C4-2B (cell line): ENCODE results near the gene RAB3B.

Experiments
- H3K27ac ChIP-seq: fragments of 450-650 bp; 2 replicates; pipeline ENCODE4 v1.5.1; 2017
- ZFX ChIP-seq: fragments of 450-650 bp; IDR thresholded peaks from 2 replicates; pipeline ENCODE4 v1.6.1; 2017
- TF ChIP-seq, protein P1 (sequence below): fragments of 450-650 bp; conservative IDR thresholded peaks from 2 replicates; pipeline ENCODE4 v1.5.1; 2017; ENCODE audit warnings: mild to moderate bottlenecking

RAB3B gene

DNA sequence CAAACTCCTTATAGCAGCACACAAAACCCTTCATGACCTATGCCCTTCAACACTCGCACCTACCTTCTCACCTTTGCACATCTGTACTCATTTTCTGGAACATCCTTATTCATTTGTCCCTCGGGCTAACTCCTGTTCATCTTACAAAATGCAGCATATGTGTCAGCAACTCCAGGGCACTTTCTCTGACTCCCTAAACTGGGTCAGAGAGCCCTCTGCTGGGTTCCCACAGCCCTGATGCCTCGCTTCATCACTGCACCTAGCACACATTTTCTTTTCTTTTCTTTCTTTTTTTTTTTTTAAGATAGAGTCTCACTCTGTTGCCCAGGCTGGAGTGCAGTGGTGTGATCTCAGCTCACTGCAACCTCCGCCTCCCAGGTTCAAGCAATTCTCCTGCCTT lies 54.0 kb downstream of the RAB3B start:
- no peak overlapping the region for H3K27ac ChIP-seq
- TF ChIP-seq, protein P1, sequence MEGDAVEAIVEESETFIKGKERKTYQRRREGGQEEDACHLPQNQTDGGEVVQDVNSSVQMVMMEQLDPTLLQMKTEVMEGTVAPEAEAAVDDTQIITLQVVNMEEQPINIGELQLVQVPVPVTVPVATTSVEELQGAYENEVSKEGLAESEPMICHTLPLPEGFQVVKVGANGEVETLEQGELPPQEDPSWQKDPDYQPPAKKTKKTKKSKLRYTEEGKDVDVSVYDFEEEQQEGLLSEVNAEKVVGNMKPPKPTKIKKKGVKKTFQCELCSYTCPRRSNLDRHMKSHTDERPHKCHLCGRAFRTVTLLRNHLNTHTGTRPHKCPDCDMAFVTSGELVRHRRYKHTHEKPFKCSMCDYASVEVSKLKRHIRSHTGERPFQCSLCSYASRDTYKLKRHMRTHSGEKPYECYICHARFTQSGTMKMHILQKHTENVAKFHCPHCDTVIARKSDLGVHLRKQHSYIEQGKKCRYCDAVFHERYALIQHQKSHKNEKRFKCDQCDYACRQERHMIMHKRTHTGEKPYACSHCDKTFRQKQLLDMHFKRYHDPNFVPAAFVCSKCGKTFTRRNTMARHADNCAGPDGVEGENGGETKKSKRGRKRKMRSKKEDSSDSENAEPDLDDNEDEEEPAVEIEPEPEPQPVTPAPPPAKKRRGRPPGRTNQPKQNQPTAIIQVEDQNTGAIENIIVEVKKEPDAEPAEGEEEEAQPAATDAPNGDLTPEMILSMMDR = no peak
- TF ChIP-seq ZFX = no peak

DNA sequence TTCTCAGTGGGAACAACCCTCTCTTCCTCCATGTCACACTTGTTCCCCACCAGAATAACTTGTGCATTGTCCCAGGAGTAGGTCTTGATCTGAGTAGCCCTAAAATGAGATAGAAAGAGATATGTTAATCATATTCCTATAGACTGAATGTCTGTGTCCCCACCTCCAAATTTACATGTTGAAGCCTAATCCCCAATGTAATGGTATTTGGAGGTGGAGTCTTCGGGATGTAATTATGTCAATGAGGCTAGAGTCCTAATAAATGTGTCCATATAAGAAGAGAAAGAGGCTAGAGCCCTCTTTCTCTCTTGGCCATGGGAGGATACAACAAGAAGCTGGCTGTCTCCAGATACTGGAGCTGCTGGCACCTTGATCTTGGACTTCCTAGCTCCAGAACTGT lies 57.2 kb downstream of the RAB3B start:
- H3K27ac ChIP-seq = no peak overlapping the region
- TF ChIP-seq, protein P1 = no peak
- TF ChIP-seq ZFX = no peak

DNA sequence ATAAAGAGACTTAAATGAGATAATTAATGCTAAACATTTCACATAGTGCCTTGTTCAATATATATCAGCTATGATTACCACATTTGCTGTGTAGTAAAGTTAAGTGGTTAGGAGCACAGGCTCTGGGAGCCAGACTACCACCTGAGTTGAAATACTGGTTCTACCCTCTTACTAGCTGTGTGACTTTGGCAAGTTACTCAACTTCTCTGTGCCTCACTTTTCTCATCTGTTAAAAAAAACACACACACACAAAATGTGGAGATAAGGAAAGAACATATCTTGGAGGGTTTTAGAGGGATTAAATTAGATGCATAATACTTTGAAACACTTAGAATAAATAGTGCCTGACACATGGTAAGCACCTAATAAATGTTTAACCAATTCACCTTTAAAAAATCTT lies 60.2 kb downstream of the RAB3B start:
- H3K27ac ChIP-seq = no peak overlapping the region
- TF ChIP-seq, protein P1 = no peak
- no peak for TF ChIP-seq ZFX

DNA sequence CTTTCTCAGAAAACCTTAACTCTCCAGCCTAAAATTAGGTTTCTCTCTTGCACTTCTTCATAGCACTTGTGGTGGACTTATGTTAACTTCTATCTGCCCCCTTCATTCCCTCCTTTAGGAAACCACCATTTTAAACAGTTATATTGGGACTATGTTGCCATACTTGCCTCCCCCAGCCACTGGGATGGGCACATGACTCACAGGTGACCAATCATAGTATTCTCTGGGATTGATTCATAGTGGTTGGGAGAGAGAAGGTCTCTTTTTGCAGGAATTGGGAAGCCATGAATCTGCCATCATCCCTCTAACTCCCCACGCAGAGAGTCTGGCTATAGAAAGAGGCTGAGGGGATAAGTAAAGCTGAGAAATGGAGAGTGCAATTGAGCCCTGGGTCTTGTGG lies 61.6 kb downstream of the RAB3B start:
- TF ChIP-seq, protein P1 = no peak
- no peak for TF ChIP-seq ZFX
- H3K27ac ChIP-seq = no peak overlapping the region

DNA sequence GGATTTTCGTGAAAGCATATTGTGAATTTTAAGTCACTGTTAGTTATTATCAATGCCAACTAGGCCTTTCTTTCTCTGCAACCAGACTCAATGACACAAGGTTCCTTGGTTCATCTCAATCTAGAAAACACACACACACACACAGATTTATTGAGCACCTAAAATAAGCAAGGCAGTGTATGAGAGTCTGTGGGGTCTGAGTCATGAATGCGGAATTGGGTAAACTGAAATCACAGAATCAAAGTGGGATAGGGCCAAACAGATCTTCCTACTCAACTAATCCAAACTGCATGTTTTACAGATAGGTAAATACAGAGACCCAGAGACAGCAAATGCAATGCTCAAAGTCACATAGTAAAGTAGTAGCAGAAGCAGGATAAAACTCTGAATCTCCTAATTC lies 63.5 kb downstream of the RAB3B start:
- TF ChIP-seq, protein P1 = no peak
- no peak for TF ChIP-seq ZFX
- H3K27ac ChIP-seq = no peak overlapping the region

DNA sequence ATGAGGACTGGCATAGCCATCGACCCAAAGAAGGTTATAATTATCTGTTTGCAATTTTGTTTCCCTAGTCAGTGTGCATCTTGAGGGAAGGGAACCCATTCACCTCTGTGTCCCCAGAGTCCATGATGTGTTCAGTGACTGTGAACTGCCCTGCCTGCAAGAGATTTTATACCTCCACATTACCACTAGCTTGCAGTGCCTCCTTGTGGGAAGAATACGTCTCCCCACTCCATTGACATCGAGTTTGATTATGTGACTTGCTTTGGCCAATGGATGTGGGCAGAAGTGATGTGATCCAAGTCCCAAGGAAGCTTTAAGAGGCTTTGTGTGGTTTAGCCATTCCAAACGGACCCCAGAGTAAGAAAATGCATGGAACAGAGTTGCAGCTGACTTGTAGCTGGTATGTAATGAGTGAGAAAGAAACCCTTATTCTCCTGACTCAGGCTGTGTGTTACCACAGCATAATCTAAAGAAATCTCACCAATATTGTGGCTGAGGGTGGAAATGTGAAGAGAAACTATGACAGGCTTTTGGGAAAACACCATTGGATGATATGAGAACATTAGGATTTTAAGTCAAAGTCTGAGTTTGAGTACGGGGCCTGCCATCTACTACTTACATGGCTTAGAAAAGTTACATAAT lies 64.2 kb downstream of the RAB3B start:
- TF ChIP-seq, protein P1 = peak; percentile 30
- no peak for TF ChIP-seq ZFX
- no peak overlapping the region for H3K27ac ChIP-seq

DNA sequence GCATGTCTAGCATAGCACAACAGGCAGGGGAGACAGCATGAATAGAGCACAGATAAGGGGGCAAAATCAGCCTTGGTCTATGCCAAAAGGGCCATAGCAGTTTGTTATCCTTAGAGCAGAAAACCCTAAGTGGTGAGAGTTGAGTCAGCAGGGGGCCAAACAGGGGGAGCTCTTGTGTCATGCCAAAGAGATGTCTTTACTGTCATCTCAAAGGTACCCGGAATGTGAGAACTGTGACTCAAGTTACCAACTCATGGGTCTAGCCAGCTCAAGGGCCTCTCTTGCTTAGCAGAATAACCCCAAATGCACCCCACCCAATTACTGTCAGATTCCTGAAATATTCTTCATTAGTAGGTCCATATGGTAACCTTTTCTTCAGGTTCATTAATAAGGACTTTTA lies 66.0 kb downstream of the RAB3B start:
- no peak overlapping the region for H3K27ac ChIP-seq
- TF ChIP-seq, protein P1 = no peak
- no peak for TF ChIP-seq ZFX
